GM19043 (cell line): ENCODE results near the gene TANK.

Experiments used
- ATAC-seq: cut with Tn5 transposase; IDR thresholded peaks from one replicate; pipeline ENCODE4 v1.9.1; 2021; ENCODE audit warnings: low read depth; ENCODE audit not compliant: unreplicated experiment

TANK gene

GRCh38 chr2:161160226-161161073, at the start of gene TANK:
Gene TANK, plus strand, starts transcription at chr2:161160428. Its CDS starts 19,235 bp downstream, at chr2:161179663.
- ATAC-seq = peak; percentile 81

GRCh38 chr2:161111531-161111930, 48.7 kb upstream of the TANK start:
- no peak for ATAC-seq

- ATAC-seq = no peak
Observed at GRCh38 chr2:161112908-161113307, 47.3 kb upstream of the TANK start.

GRCh38 chr2:161113693-161114575, 46.3 kb upstream of the TANK start:
- no peak for ATAC-seq

GRCh38 chr2:161115205-161115604, 45.0 kb upstream of the TANK start:
- no peak for ATAC-seq

- ATAC-seq = no peak
Observed at GRCh38 chr2:161115605-161116380, 44.4 kb upstream of the TANK start.

GRCh38 chr2:161116509-161116908, 43.7 kb upstream of the TANK start:
- ATAC-seq = no peak

- no peak for ATAC-seq
Observed at GRCh38 chr2:161117506-161117905, 42.7 kb upstream of the TANK start.

- peak; percentile 43 for ATAC-seq
Observed at GRCh38 chr2:161118722-161119121, 41.5 kb upstream of the TANK start.

GRCh38 chr2:161119483-161119882, 40.7 kb upstream of the TANK start:
- ATAC-seq = no peak

- no peak for ATAC-seq
Observed at GRCh38 chr2:161120775-161121174, 39.5 kb upstream of the TANK start.

- ATAC-seq = no peak
Observed at GRCh38 chr2:161121622-161122021, 38.6 kb upstream of the TANK start.

GRCh38 chr2:161122772-161123530, 37.3 kb upstream of the TANK start:
- peak; percentile 61 for ATAC-seq

- ATAC-seq = no peak
Observed at GRCh38 chr2:161123531-161124030, 36.6 kb upstream of the TANK start.

GRCh38 chr2:161124201-161124600, 36.0 kb upstream of the TANK start:
- no peak for ATAC-seq

- no peak for ATAC-seq
Observed at GRCh38 chr2:161128885-161129284, 31.3 kb upstream of the TANK start.

GRCh38 chr2:161130354-161130753, 29.9 kb upstream of the TANK start:
- no peak for ATAC-seq

GRCh38 chr2:161131074-161131680, 29.1 kb upstream of the TANK start:
- no peak for ATAC-seq

GRCh38 chr2:161131804-161132203, 28.4 kb upstream of the TANK start:
- no peak for ATAC-seq
